Measurements from ENCODE around the gene KRTAP5-2. TPM values are rescaled to one million over a fixed set of nuclear protein-coding genes. Genes with fewer than 3 reads are reported as not detected.
"Not testable (repeated sequence)": the region's sequence is repeated elsewhere in the genome, so short reads cannot be mapped to it uniquely, and the experiment has no call there.

KRTAP5-2 gene
- total and polyA plus RNA-seq, 2 of the 4 experiments (the other 2 are of a cell fraction) = not detected

DNA sequence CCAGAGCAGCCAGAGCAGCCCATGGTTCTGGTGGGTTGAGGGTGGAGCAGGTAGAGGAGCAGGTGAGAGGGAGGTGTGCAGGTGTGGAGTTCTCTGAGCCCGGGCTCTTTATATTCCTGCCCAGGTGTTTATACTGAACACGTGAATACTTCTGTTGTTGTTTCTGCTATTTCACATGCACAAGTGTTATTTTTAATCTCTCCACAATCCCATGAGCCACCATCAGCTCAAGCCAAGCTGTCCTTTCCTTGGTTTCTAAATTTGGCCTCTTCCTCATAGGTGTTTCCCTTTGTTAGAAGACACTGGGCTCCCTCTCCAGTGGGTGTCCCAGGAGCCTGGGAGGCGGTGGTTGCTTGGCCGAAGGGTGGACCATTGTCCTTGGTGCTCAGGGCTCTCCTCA is 10.3 kb upstream of the KRTAP5-2 start, which contains the start of gene KRTAP5-3:
Gene KRTAP5-3, minus strand, starts transcription at position 101 of the 400 bp plus-strand sequence. Its CDS starts 78 bp downstream, at position 23.
- no peak within 1 kb of the TSS for H2BK20ac ChIP-seq (ENCODE audit: low read depth, low read length)

DNA sequence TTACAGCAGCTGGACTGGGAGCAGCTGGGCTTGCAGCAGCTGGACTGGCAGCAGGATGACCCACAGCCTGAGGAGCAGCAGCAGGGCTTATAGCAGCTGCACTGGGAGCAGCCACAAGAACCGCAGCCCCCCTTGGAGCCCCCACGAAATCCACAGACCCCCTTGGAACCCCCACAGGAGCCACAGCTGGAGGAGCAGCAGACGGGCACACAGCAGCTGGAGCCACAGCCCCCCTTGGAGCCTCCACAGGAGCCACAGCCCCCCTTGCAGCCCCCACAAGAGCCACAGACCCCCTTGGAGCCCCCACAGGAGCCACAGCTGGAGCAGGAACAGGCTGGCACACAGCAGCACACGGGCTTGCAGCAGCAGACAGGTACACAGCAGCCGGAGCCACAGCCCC is 9.8 kb upstream of the KRTAP5-2 start:
- H3K56ac ChIP-seq (ENCODE audit: extremely low read depth, insufficient read depth, low read length); H3K27ac ChIP-seq (ENCODE audit: insufficient read depth, low read length); H3K36me3 ChIP-seq (ENCODE audit: control insufficient read depth, insufficient read depth, low read length); H2AK5ac ChIP-seq (ENCODE audit: low read depth, low read length); H3K4ac ChIP-seq (ENCODE audit: low read depth, low read length); H2BK20ac ChIP-seq (ENCODE audit: low read depth, low read length); in situ Hi-C loops (cut with MboI; ENCODE audit: low sequenced_read_pairs); DNase-seq; H3K79me1 ChIP-seq (ENCODE audit: low read depth in 1 of 2, low read length in 2 of 2); H3K4me3 ChIP-seq (ENCODE audit: insufficient read depth, low read depth, low read length); H3K4me2 ChIP-seq (ENCODE audit: low read depth, low read length); H3K14ac ChIP-seq (replicated peaks; ENCODE audit: low read depth, low read length); H4K91ac ChIP-seq (ENCODE audit: insufficient read depth, low read depth, low read length); H2BK15ac ChIP-seq (ENCODE audit: low read depth, low read length); H4K8ac ChIP-seq (ENCODE audit: low read depth in 2 of 2, low read length in 2 of 2); POLR2A ChIA-PET (ENCODE audit: unreplicated experiment); BruUV-seq (replicated peaks); ATAC-seq (ENCODE audit: low read depth); H3K9me1 ChIP-seq (ENCODE audit: insufficient read depth, low read length); H3K4me1 ChIP-seq (ENCODE audit: control insufficient read depth, insufficient read depth, low read length); H3K9ac ChIP-seq (ENCODE audit: low read depth, low read length); H2AFZ ChIP-seq (replicated peaks; ENCODE audit: low read length, poor library complexity); H2BK120ac ChIP-seq (ENCODE audit: low read depth, low read length); intact Hi-C loops (cut with micrococcal nuclease); H2BK5ac ChIP-seq (ENCODE audit: low read depth, low read length, poor library complexity, severe bottlenecking); H3K23ac ChIP-seq (ENCODE audit: low read depth, low read length); H3K9me3 ChIP-seq (ENCODE audit: control insufficient read depth, insufficient read depth, low read length); H4K5ac ChIP-seq (ENCODE audit: low read depth, low read length); H4K20me1 ChIP-seq (ENCODE audit: insufficient read depth, low read length); H2AK9ac ChIP-seq (replicated peaks; ENCODE audit: low read depth, low read length, poor library complexity); H3K18ac ChIP-seq (ENCODE audit: low read depth, low read length); dilution Hi-C loops (cut with HindIII; ENCODE audit: low sequenced_read_pairs, unreplicated experiment): not testable (repeated sequence)
- no CpG with 5 or more reads among the region's 5 CpGs for WGBS, 2 experiments (ENCODE audit: extremely low coverage in 2 of 2, insufficient read length in 1 of 2)
- CTCF ChIA-PET = interaction anchor here (0.9 to 2.2 kb wide), 2 partner anchors 9 to 13 kb away, joined by 4 to 7 read pairs; no protein-coding TSS in a partner anchor
- H3K27me3 ChIP-seq (ENCODE audit: control insufficient read depth, insufficient read depth, low read length) = peaks cover 51% of the 10 kb centered on the region

More for the DNA sequence above, 10.3 kb upstream of the KRTAP5-2 start, which contains the start of gene KRTAP5-3:
- TF ChIP-seq MAFK (IDR thresholded peaks at IDR 0.05; ENCODE audit: low read depth, low read length) = no peak
- Histone ChIP-seq H3K23ac (ENCODE audit: low read depth, low read length) (no peak within 1 kb of the TSS), H4K8ac (ENCODE audit: low read depth in 2 of 2, low read length in 2 of 2) (no peak within 1 kb of the TSS), H3K9ac (ENCODE audit: low read depth, low read length) (no peak within 1 kb of the TSS), H3K36me3 (ENCODE audit: control insufficient read depth, insufficient read depth, low read length) (no peaks in the 10 kb centered on the region), H3K27me3 (ENCODE audit: control insufficient read depth, insufficient read depth, low read length) (peaks cover 49% of the 10 kb centered on the region), H2BK120ac (ENCODE audit: low read depth, low read length) (no peak within 1 kb of the TSS), H3K4me2 (ENCODE audit: low read depth, low read length) (no peak within 1 kb of the TSS), H2BK5ac (ENCODE audit: low read depth, low read length, poor library complexity, severe bottlenecking) (no peak within 1 kb of the TSS), H3K27ac (ENCODE audit: insufficient read depth, low read length) (no peak within 1 kb of the TSS), H2AFZ (replicated peaks; ENCODE audit: low read length, poor library complexity) (no peak within 1 kb of the TSS), H3K4ac (ENCODE audit: low read depth, low read length) (no peak within 1 kb of the TSS), H3K9me1 (ENCODE audit: insufficient read depth, low read length) (no peaks in the 10 kb centered on the region), H2AK5ac (ENCODE audit: low read depth, low read length) (no peak within 1 kb of the TSS), H2BK15ac (ENCODE audit: low read depth, low read length) (no peak within 1 kb of the TSS), H2AK9ac (replicated peaks; ENCODE audit: low read depth, low read length, poor library complexity) (no peak within 1 kb of the TSS), H4K91ac (ENCODE audit: insufficient read depth, low read depth, low read length) (no peak within 1 kb of the TSS), H4K20me1 (ENCODE audit: insufficient read depth, low read length) (no peaks in the 10 kb centered on the region), H3K9me3 (ENCODE audit: control insufficient read depth, insufficient read depth, low read length) (no peaks in the 10 kb centered on the region), H3K14ac (replicated peaks; ENCODE audit: low read depth, low read length) (no peak within 1 kb of the TSS), H3K18ac (ENCODE audit: low read depth, low read length) (no peak within 1 kb of the TSS), H3K79me1 (ENCODE audit: low read depth in 1 of 2, low read length in 2 of 2) (no peaks in the 10 kb centered on the region), H3K56ac (ENCODE audit: extremely low read depth, insufficient read depth, low read length) (no peak within 1 kb of the TSS), H3K4me1 (ENCODE audit: control insufficient read depth, insufficient read depth, low read length) (no peaks in the 10 kb centered on the region), H3K4me3 (ENCODE audit: insufficient read depth, low read depth, low read length) (no peak within 1 kb of the TSS), H4K5ac (ENCODE audit: low read depth, low read length) (no peak within 1 kb of the TSS)
- dilution Hi-C loops (cut with HindIII; ENCODE audit: low sequenced_read_pairs, unreplicated experiment) (no loop called here), in situ Hi-C loops (cut with MboI; ENCODE audit: low sequenced_read_pairs) (no loop called here), intact Hi-C loops (cut with micrococcal nuclease) (no loop called here)
- DNase-seq (no peak), ATAC-seq (ENCODE audit: low read depth) (no peak)
- no TSS peak for BruUV-seq (replicated peaks)
- WGBS, 2 experiments (ENCODE audit: extremely low coverage in 2 of 2, insufficient read length in 1 of 2) = no CpG with 5 or more reads among the region's 4 CpGs
- CTCF ChIA-PET = interaction anchor here (2.2 kb wide), 1 partner anchor 13 kb away, joined by 7 read pairs; no protein-coding TSS in a partner anchor
- POLR2A ChIA-PET (ENCODE audit: unreplicated experiment) = no interaction called here
